ENCODE data around the gene GXYLT2.

Gene GXYLT2

GRCh38 chr3:73018298-73018697 lies 130.5 kb downstream of the GXYLT2 start:
- no peak for DNase-seq (ENCODE audit: low read depth)

GRCh38 chr3:73018790-73019441 lies 131.1 kb downstream of the GXYLT2 start:
- no peak for DNase-seq (ENCODE audit: low read depth)

- no peak for DNase-seq (ENCODE audit: low read depth)
Observed at GRCh38 chr3:73021301-73021835, 133.5 kb downstream of the GXYLT2 start.

GRCh38 chr3:73024836-73025235 lies 137.0 kb downstream of the GXYLT2 start:
- DNase-seq (ENCODE audit: low read depth): no peak

- no peak for DNase-seq (ENCODE audit: low read depth)
Observed at GRCh38 chr3:73026111-73026759, 138.4 kb downstream of the GXYLT2 start.

Measured in non-pigmented ciliary epithelial cell (primary cell).